Caco-2 (cell line): ENCODE results near the gene LAMB3. TPM values are rescaled to one million over a fixed set of nuclear protein-coding genes. Genes with fewer than 3 reads are reported as not detected.

Experiments used
- BruUV-seq: library from RNA; stranded (reverse); fragments of 400-500 nt; replicated peaks from 2 replicates; lab custom pipeline; 2021; lab: Mats Ljungman, UMichigan
- CTCF ChIA-PET: fragments of 300-600 bp; sonication (Branson Sonifier 250); formaldehyde crosslinking; loops from one replicate; lab custom pipeline; 2022; ENCODE audit warnings: antibody characterized with exemption; lab: Charles Lee
- POLR2A ChIA-PET: fragments of 300-600 bp; sonication (Branson Sonifier 250); formaldehyde crosslinking; loops from one replicate; lab custom pipeline; 2022; ENCODE audit warnings: antibody characterized with exemption; lab: Charles Lee
- DNase-seq, 2 experiments: peaks; one replicate each; pipeline versions ENCODE4 v3.0.0 to v3.0.0-alpha.2; 2020 to 2022
- H3K27me3 ChIP-seq: replicated peaks from 2 replicates; pipeline ENCODE4 v1.6.0; 2011; ENCODE audit warnings: low read length; ENCODE audit not compliant: control insufficient read depth, insufficient read depth
- H3K36me3 ChIP-seq: 2 replicates; pipeline ENCODE4 v1.5.1; 2011; ENCODE audit warnings: low read length; ENCODE audit not compliant: control insufficient read depth, insufficient read depth
- H3K4me1 ChIP-seq: fragments of 250-450 bp; sonication (Bioruptor Pico); 2 replicates; pipeline ENCODE4 v1.5.1; 2020; ENCODE audit warnings: mild to moderate bottlenecking
- H3K4me3 ChIP-seq: 2 replicates; pipeline ENCODE4 v1.5.1; 2011; ENCODE audit warnings: low read depth, mild to moderate bottlenecking, control low read depth, low read length
- H3K9me3 ChIP-seq: fragments of 250-450 bp; sonication (Bioruptor Pico); 2 replicates; pipeline ENCODE4 v1.5.1; 2020; ENCODE audit warnings: mild to moderate bottlenecking, moderate library complexity
- H3K27ac Mint-ChIP-seq: one replicate; pipeline ENCODE4 v1.8.0; 2022; ENCODE audit warnings: mixed read lengths; ENCODE audit not compliant: unreplicated experiment
- H3K27me3 Mint-ChIP-seq: one replicate; pipeline ENCODE4 v1.8.0; 2022; ENCODE audit warnings: mixed read lengths; ENCODE audit not compliant: insufficient read depth, unreplicated experiment
- H3K36me3 Mint-ChIP-seq: one replicate; pipeline ENCODE4 v1.8.0; 2022; ENCODE audit warnings: mild to moderate bottlenecking, mixed read lengths; ENCODE audit not compliant: insufficient read depth, unreplicated experiment
- H3K4me1 Mint-ChIP-seq: one replicate; pipeline ENCODE4 v1.8.0; 2022; ENCODE audit warnings: low read depth, mixed read lengths; ENCODE audit not compliant: unreplicated experiment
- H3K4me3 Mint-ChIP-seq: one replicate; pipeline ENCODE4 v1.8.0; 2022; ENCODE audit warnings: mild to moderate bottlenecking, moderate library complexity, mixed read lengths; ENCODE audit not compliant: unreplicated experiment
- H3K9me3 Mint-ChIP-seq: one replicate; pipeline ENCODE4 v1.8.0; 2022; ENCODE audit warnings: mixed read lengths; ENCODE audit not compliant: unreplicated experiment
- CTCF ChIP-seq, 2 experiments: fragments of 200-600 bp in 1 of 2; IDR thresholded peaks; 1 replicate in 1 of 2; 2 replicates in 1 of 2; pipeline versions ENCODE4 v1.5.1 to v1.8.0; 2011 to 2022; ENCODE audit warnings: antibody characterized with exemption in 1 of 2, control low read depth in 1 of 2, inconsistent platforms in 1 of 2, low read depth in 1 of 2, low read length in 1 of 2, mild to moderate bottlenecking in 1 of 2, moderate library complexity in 1 of 2; ENCODE audit not compliant: insufficient read depth in 1 of 2, severe bottlenecking in 1 of 2, unreplicated experiment in 1 of 2
- intact Hi-C: fragments of 100-400 bp; cut with micrococcal nuclease; formaldehyde crosslinking; loops from one replicate; pipeline ENCODE4 v1.10.0; 2022; ENCODE audit not compliant: unreplicated experiment
- total RNA-seq: library from RNA; stranded (reverse); gene quantifications from 2 replicates; pipeline ENCODE4 v1.2.3, GENCODE V29; 2022

Gene LAMB3
- total RNA-seq, 1 experiment from 2014 or later, result 125 TPM

- CTCF ChIA-PET, result interaction anchor here (0.8 kb wide), 1 partner anchor 62 kb away, joined by 3 read pairs; no protein-coding TSS in a partner anchor
- BruUV-seq, result no TSS peak
Observed at GRCh38 chr1:209691237-209691636, 39.0 kb upstream of the LAMB3 start.

GRCh38 chr1:209689477-209689876 is 37.3 kb upstream of the LAMB3 start:
- Histone ChIP-seq H3K4me3 (no peak overlapping the region), H3K9me3 (no peaks in the 10 kb centered on the region), H3K27me3 (no peaks in the 10 kb centered on the region), H3K4me1 (peaks cover 16% of the 10 kb centered on the region), H3K36me3 (no peaks in the 10 kb centered on the region)
- no peak overlapping the region for H3K4me3 Mint-ChIP-seq
- peaks cover 25% of the 10 kb centered on the region for H3K4me1 Mint-ChIP-seq
- ChIA-PET CTCF (interaction anchor here (0.9 to 1.5 kb wide), 3 partner anchors 8 to 48 kb away, joined by 3 to 6 read pairs (median 3); partner anchors contain the start of gene LAMB3), POLR2A (interaction anchor here (0.8 kb wide), 1 partner anchor 35 kb away, joined by 3 read pairs; no protein-coding TSS in a partner anchor)
- H3K27ac Mint-ChIP-seq, result no peak overlapping the region
- BruUV-seq, result no TSS peak
- intact Hi-C loops, result loop anchor here (2.0 kb wide), 1 partner anchor 15 kb away; the partner anchor contains the start of gene G0S2
- no peaks in the 10 kb centered on the region for H3K36me3 Mint-ChIP-seq
- no peaks in the 10 kb centered on the region for H3K9me3 Mint-ChIP-seq
- TF ChIP-seq CTCF (IDR thresholded peaks at IDR 0.05; ENCODE audit: insufficient read depth in 1 of 2, low read depth in 1 of 2, low read length in 1 of 2, severe bottlenecking in 1 of 2, unreplicated experiment in 1 of 2), result no peak
- peaks cover 8% of the 10 kb centered on the region for H3K27me3 Mint-ChIP-seq
- DNase-seq, result no peak

More at GRCh38 chr1:209691237-209691636, 39.0 kb upstream of the LAMB3 start:
- TF ChIP-seq CTCF (IDR thresholded peaks at IDR 0.05; ENCODE audit: insufficient read depth in 1 of 2, low read depth in 1 of 2, low read length in 1 of 2, severe bottlenecking in 1 of 2, unreplicated experiment in 1 of 2), result no peak
- H3K27ac Mint-ChIP-seq, result no peak overlapping the region
- Histone ChIP-seq H3K9me3 (no peaks in the 10 kb centered on the region), H3K27me3 (no peaks in the 10 kb centered on the region), H3K36me3 (no peaks in the 10 kb centered on the region), H3K4me1 (peaks cover 16% of the 10 kb centered on the region), H3K4me3 (no peak overlapping the region)
- peaks cover 14% of the 10 kb centered on the region for H3K27me3 Mint-ChIP-seq
- H3K36me3 Mint-ChIP-seq, result no peaks in the 10 kb centered on the region
- peaks cover 25% of the 10 kb centered on the region for H3K4me1 Mint-ChIP-seq
- intact Hi-C loops, result no loop called here
- POLR2A ChIA-PET, result no interaction called here
- no peak for DNase-seq
- H3K9me3 Mint-ChIP-seq, result no peaks in the 10 kb centered on the region
- H3K4me3 Mint-ChIP-seq, result no peak overlapping the region

- no peak overlapping the region for H3K4me3 Mint-ChIP-seq
- Histone ChIP-seq H3K27me3 (no peaks in the 10 kb centered on the region), H3K9me3 (no peaks in the 10 kb centered on the region), H3K36me3 (no peaks in the 10 kb centered on the region), H3K4me3 (no peak overlapping the region), H3K4me1 (peaks cover 16% of the 10 kb centered on the region)
- peaks cover 25% of the 10 kb centered on the region for H3K4me1 Mint-ChIP-seq
- BruUV-seq, result no TSS peak
- no peaks in the 10 kb centered on the region for H3K36me3 Mint-ChIP-seq
- DNase-seq, result peak in 1 of 2 experiments; percentile 49
- intact Hi-C loops, result loop anchor here (2.0 kb wide), 1 partner anchor 14 kb away; the partner anchor contains the start of gene G0S2
- peak overlapping the region; percentile 23 for H3K27ac Mint-ChIP-seq
- TF ChIP-seq CTCF (IDR thresholded peaks at IDR 0.05; ENCODE audit: insufficient read depth in 1 of 2, low read depth in 1 of 2, low read length in 1 of 2, severe bottlenecking in 1 of 2, unreplicated experiment in 1 of 2), result no peak
- CTCF ChIA-PET, result interaction anchor here (0.8 to 1.9 kb wide), 4 partner anchors 8 to 119 kb away, joined by 3 to 6 read pairs (median 4); no protein-coding TSS in a partner anchor
- H3K9me3 Mint-ChIP-seq, result no peaks in the 10 kb centered on the region
- peaks cover 3% of the 10 kb centered on the region for H3K27me3 Mint-ChIP-seq
- POLR2A ChIA-PET, result interaction anchor here (0.8 kb wide), 1 partner anchor 34 kb away, joined by 3 read pairs; no protein-coding TSS in a partner anchor
Observed at GRCh38 chr1:209688746-209689234, 36.6 kb upstream of the LAMB3 start.
